Cardiac fibroblast (primary cell): Measurements from ENCODE around the gene FBXW9.

Experiments used
- DNase-seq, 2 donors: peaks; one replicate each; pipeline versions ENCODE4 v3.0.0 to v3.0.0-alpha.2; 2010; ENCODE audit warnings: low read depth in 2 of 2
- H3K4me3 ChIP-seq, 2 donors: replicated peaks in 1 of 2; 1 replicate in 1 of 2; 2 replicates in 1 of 2; pipeline ENCODE4 v1.5.1; 2011; ENCODE audit warnings: low read depth in 2 of 2, low read length in 2 of 2, mild to moderate bottlenecking in 2 of 2, moderate library complexity in 1 of 2
- CTCF ChIP-seq: IDR thresholded peaks from one replicate; pipeline ENCODE4 v1.5.1; 2011; ENCODE audit warnings: low read depth, mild to moderate bottlenecking, low read length, inconsistent platforms

The FBXW9 gene

GRCh38 chr19:12642506-12642905 lies 53.9 kb downstream of the FBXW9 start:
- no peak for DNase-seq
- no peak overlapping the region for H3K4me3 ChIP-seq
- no peak for TF ChIP-seq CTCF

- TF ChIP-seq CTCF = no peak
- no peak overlapping the region for H3K4me3 ChIP-seq
- no peak for DNase-seq
These were observed 55.0 kb downstream of the FBXW9 start for GRCh38 chr19:12641456-12641855.

GRCh38 chr19:12639901-12640613 lies 56.4 kb downstream of the FBXW9 start:
- peak overlapping the region; percentile 2 to 3 for H3K4me3 ChIP-seq
- TF ChIP-seq CTCF = peak; percentile 84
- DNase-seq = peak; percentile 77 to 85
